Endodermal cell (in vitro differentiated cells): ENCODE measurements around the gene SMYD3. TPM values are rescaled to one million over a fixed set of nuclear protein-coding genes. Genes with fewer than 3 reads are reported as not detected.

Experiments used
- DNase-seq: peaks from one replicate; pipeline ENCODE4 v3.0.0-alpha.2; 2017
- H3K27ac ChIP-seq: 2 replicates; pipeline ENCODE4 v1.5.1; 2013; ENCODE audit warnings: mild to moderate bottlenecking, low read depth, low read length, moderate library complexity
- H3K27me3 ChIP-seq: 2 replicates; pipeline ENCODE4 v1.6.1; 2013; ENCODE audit warnings: mild to moderate bottlenecking, low read length, moderate library complexity; ENCODE audit not compliant: insufficient read depth, control insufficient read depth, poor library complexity, severe bottlenecking
- H3K36me3 ChIP-seq: 2 replicates; pipeline ENCODE4 v1.7.0; 2013; ENCODE audit warnings: mild to moderate bottlenecking, low read length, moderate library complexity; ENCODE audit not compliant: control insufficient read depth, insufficient read depth
- H3K4me1 ChIP-seq: one replicate; pipeline ENCODE4 v1.7.0; 2013; ENCODE audit warnings: low read length; ENCODE audit not compliant: control insufficient read depth, insufficient read depth
- H3K4me3 ChIP-seq: 2 replicates; pipeline ENCODE4 v1.5.1; 2013; ENCODE audit warnings: mild to moderate bottlenecking, low read length, moderate library complexity
- H3K9ac ChIP-seq: 2 replicates; pipeline ENCODE4 v1.6.1; 2013; ENCODE audit warnings: mild to moderate bottlenecking, low read length, moderate library complexity; ENCODE audit not compliant: poor library complexity, severe bottlenecking; ENCODE audit errors: extremely low read depth
- H3K9me3 ChIP-seq: 2 replicates; pipeline ENCODE4 v1.6.1; 2013; ENCODE audit warnings: mild to moderate bottlenecking, low read length, moderate library complexity; ENCODE audit not compliant: control insufficient read depth
- H3K27ac Mint-ChIP-seq: 2 replicates; pipeline ENCODE4 v1.8.0; 2020; ENCODE audit warnings: mixed read lengths
- H3K27me3 Mint-ChIP-seq: 2 replicates; pipeline ENCODE4 v1.8.0; 2021; ENCODE audit warnings: mild to moderate bottlenecking, mixed read lengths; ENCODE audit not compliant: insufficient read depth
- H3K36me3 Mint-ChIP-seq: 2 replicates; pipeline ENCODE4 v1.8.0; 2020; ENCODE audit warnings: low read depth, mixed read lengths
- H3K4me1 Mint-ChIP-seq: 2 replicates; pipeline ENCODE4 v1.8.0; 2020; ENCODE audit warnings: mixed read lengths
- H3K4me3 Mint-ChIP-seq: 2 replicates; pipeline ENCODE4 v1.8.0; 2020; ENCODE audit warnings: mild to moderate bottlenecking, moderate library complexity, mixed read lengths
- H3K9me3 Mint-ChIP-seq: 2 replicates; pipeline ENCODE4 v1.8.0; 2020; ENCODE audit warnings: mild to moderate bottlenecking, mixed read lengths
- WGBS, 2 experiments: methylation state at CpG; one replicate each; pipeline versions ENCODE4 v1.1.5 to v1.1.7; 2013; ENCODE audit warnings: missing lambda C conversion rate in 2 of 2, mixed read lengths in 1 of 2; ENCODE audit not compliant: insufficient coverage in 1 of 2, insufficient read length in 1 of 2; 5-methylcytosine and 5-hydroxymethylcytosine counted together
- total RNA-seq, 2 donors: library from RNA; stranded (reverse); fragmentation: NEBNext Ultra II Directional in 1 of 2; extraction: Animal tissue kit (Norgen Biotek cat#: 25700) in 1 of 2; gene quantifications; 2 replicates in 1 of 2; 3 replicates in 1 of 2; pipeline ENCODE4 v1.2.1, GENCODE V29; 2021
- TF ChIP-seq, protein P1 (sequence below): fragments of 200-600 bp; sonication (generic); conservative IDR thresholded peaks from 2 replicates; pipeline ENCODE4 v1.5.0; 2021; ENCODE audit warnings: antibody characterized with exemption, mild to moderate bottlenecking

The SMYD3 gene
- total RNA-seq, 2 donors from 2014 or later: 32.3 to 45.8 TPM

DNA sequence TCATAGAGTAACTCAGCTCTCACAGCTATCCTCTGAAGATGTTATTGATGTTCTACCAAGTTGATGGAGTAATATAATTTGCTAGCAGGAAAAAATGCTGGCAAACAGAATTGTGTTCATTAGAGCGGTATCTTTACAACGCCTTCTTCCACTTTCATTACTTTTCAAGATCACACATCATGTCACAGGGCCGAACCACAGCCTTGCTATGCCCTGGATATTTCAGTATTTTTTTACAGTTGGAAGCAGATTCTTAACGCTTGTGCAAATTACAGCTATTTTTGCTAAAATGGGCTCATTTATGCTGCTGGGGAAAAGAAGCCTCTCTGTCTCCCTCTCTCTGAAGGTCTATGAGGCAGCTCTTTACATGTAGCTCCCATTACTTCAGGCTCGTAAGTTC is 720.1 kb downstream of the SMYD3 start:
- TF ChIP-seq, protein P1, sequence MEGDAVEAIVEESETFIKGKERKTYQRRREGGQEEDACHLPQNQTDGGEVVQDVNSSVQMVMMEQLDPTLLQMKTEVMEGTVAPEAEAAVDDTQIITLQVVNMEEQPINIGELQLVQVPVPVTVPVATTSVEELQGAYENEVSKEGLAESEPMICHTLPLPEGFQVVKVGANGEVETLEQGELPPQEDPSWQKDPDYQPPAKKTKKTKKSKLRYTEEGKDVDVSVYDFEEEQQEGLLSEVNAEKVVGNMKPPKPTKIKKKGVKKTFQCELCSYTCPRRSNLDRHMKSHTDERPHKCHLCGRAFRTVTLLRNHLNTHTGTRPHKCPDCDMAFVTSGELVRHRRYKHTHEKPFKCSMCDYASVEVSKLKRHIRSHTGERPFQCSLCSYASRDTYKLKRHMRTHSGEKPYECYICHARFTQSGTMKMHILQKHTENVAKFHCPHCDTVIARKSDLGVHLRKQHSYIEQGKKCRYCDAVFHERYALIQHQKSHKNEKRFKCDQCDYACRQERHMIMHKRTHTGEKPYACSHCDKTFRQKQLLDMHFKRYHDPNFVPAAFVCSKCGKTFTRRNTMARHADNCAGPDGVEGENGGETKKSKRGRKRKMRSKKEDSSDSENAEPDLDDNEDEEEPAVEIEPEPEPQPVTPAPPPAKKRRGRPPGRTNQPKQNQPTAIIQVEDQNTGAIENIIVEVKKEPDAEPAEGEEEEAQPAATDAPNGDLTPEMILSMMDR: peak; percentile 22
- Mint-ChIP-seq H3K9me3 (no peaks in the 10 kb centered on the region), H3K4me1 (peaks cover 6% of the 10 kb centered on the region), H3K4me3 (no peak overlapping the region), H3K27ac (no peak overlapping the region), H3K27me3 (no peaks in the 10 kb centered on the region), H3K36me3 (no peaks in the 10 kb centered on the region)
- Histone ChIP-seq H3K4me1 (peaks cover 2% of the 10 kb centered on the region), H3K9me3 (no peaks in the 10 kb centered on the region), H3K27me3 (no peaks in the 10 kb centered on the region), H3K4me3 (no peak overlapping the region), H3K9ac (no peak overlapping the region), H3K36me3 (no peaks in the 10 kb centered on the region), H3K27ac (no peak overlapping the region)
- 93 to 95% methylated on average over 4 to 5 of the region's 5 CpGs for WGBS, 2 experiments
- no peak for DNase-seq

DNA sequence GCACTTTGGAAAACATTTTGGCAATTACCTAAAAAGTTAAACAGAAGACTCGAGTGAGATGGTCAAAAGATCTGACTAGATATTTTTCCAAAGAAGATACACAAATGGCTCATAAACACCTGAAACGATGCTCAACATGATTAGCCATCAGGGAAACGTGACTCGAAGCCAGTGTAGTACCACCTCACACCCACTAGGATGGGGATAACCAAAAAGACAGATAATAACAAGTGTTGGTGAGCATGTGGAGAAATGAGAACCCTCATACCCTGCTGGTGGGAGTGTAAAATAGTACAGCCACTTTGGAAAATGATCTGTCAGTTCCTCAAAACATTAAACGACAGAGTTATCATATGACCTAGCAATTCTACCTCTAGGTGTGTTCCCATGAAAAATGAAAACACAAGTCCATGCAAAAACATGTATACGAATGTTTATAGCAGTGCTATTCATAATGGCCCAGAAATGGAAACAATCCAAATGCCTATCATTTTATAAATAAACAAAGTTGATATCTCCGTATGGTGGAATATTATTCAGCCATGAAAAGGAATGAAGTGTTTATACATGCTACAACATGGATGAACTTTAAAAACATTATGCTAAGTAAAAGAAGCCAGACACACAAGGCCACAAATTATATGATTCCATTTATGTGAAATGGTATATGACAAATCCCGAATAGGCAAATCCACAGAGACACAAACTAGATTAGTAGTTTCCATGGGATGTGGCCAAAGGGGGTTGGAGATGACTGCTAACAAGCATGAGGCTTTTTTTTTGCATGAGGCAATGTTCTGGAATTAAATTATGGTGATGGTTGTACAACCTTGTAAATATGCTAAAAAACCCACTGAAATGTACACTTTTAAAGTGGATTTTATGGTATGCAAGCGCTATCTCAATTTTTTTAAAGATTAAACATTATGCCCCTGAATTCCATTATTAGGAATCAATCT is 727.0 kb downstream of the SMYD3 start:
- peaks cover 5% of the 10 kb centered on the region for H3K9me3 ChIP-seq
- H3K4me3 ChIP-seq: no peak overlapping the region
- TF ChIP-seq, protein P1: peak; percentile 62
- H3K4me1 ChIP-seq: peaks cover 2% of the 10 kb centered on the region
- DNase-seq: no peak
- Mint-ChIP-seq H3K4me3 (no peak overlapping the region), H3K27me3 (no peaks in the 10 kb centered on the region), H3K36me3 (no peaks in the 10 kb centered on the region), H3K27ac (no peak overlapping the region), H3K4me1 (peaks cover 21% of the 10 kb centered on the region), H3K9me3 (peaks cover 9% of the 10 kb centered on the region)
- no peak overlapping the region for H3K27ac ChIP-seq
- 84 to 94% methylated on average over 4 to 8 of the region's 9 CpGs for WGBS, 2 experiments
- no peak overlapping the region for H3K9ac ChIP-seq
- no peaks in the 10 kb centered on the region for H3K36me3 ChIP-seq
- no peaks in the 10 kb centered on the region for H3K27me3 ChIP-seq

DNA sequence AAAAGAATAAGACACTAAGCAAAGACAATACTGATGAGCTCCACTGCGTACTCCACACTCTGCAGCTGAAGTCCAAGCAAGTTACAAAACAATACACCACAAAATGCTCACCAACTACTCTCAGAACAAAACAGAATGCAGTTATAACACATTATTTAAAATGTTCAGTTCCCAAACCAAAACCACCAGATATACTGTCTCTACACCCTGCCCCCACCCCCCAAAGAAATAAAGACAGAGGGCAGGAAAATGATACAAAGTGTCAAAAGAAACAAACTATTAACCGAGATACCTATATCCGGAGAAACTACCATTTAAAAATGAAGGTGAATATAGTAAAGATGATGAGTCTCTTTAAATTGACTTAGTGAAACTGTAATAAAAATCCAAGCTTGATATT is 729.3 kb downstream of the SMYD3 start:
- peaks cover 2% of the 10 kb centered on the region for H3K4me1 ChIP-seq
- H3K27me3 ChIP-seq: no peaks in the 10 kb centered on the region
- Mint-ChIP-seq H3K36me3 (no peaks in the 10 kb centered on the region), H3K9me3 (peaks cover 12% of the 10 kb centered on the region), H3K4me3 (no peak overlapping the region), H3K27ac (no peak overlapping the region), H3K4me1 (peaks cover 25% of the 10 kb centered on the region), H3K27me3 (peaks cover 10% of the 10 kb centered on the region)
- peaks cover 5% of the 10 kb centered on the region for H3K9me3 ChIP-seq
- TF ChIP-seq, protein P1: no peak
- no peak overlapping the region for H3K27ac ChIP-seq
- no peak for DNase-seq
- WGBS, 2 experiments: 97% methylated on average over 2 of the region's 3 CpGs; no CpG with 5 or more reads in 1 of the 2 experiments
- no peak overlapping the region for H3K4me3 ChIP-seq
- no peak overlapping the region for H3K9ac ChIP-seq
- no peaks in the 10 kb centered on the region for H3K36me3 ChIP-seq
